MM.1S (cell line): ENCODE data around the gene ALDH2.
"Not testable (repeated sequence)": the region's sequence is repeated elsewhere in the genome, so short reads cannot be mapped to it uniquely, and the experiment has no call there.

Source experiments
- DNase-seq: peaks from one replicate; pipeline ENCODE4 v3.0.0-alpha.2; 2015
- H2AFZ ChIP-seq: fragments of 300-600 bp; sonication (generic); 2 replicates; pipeline ENCODE4 v1.6.0; 2016; ENCODE audit warnings: antibody characterized with exemption, low read length
- H3F3A ChIP-seq: fragments of 300-600 bp; sonication (generic); 2 replicates; pipeline ENCODE4 v1.6.1; 2016; ENCODE audit warnings: mild to moderate bottlenecking, antibody characterized with exemption, low read length, moderate library complexity, mixed read lengths; ENCODE audit not compliant: insufficient read depth
- H3K27ac ChIP-seq: fragments of 300-600 bp; sonication (generic); 2 replicates; pipeline ENCODE4 v1.5.1; 2016; ENCODE audit warnings: mild to moderate bottlenecking, low read length
- H3K27me3 ChIP-seq: fragments of 300-600 bp; sonication (generic); replicated peaks from 2 replicates; pipeline ENCODE4 v1.6.0; 2016; ENCODE audit warnings: low read length; ENCODE audit not compliant: insufficient read depth
- H3K36me3 ChIP-seq: fragments of 300-600 bp; sonication (generic); replicated peaks from 2 replicates; pipeline ENCODE4 v1.6.1; 2016; ENCODE audit warnings: mild to moderate bottlenecking, low read length, mixed read lengths; ENCODE audit not compliant: insufficient read depth
- H3K4me1 ChIP-seq: fragments of 300-600 bp; sonication (generic); 2 replicates; pipeline ENCODE4 v1.6.1; 2016; ENCODE audit warnings: low read length, mixed read lengths
- H3K4me2 ChIP-seq: fragments of 300-600 bp; sonication (generic); 2 replicates; pipeline ENCODE4 v1.6.0; 2016; ENCODE audit warnings: low read depth, low read length
- H3K4me3 ChIP-seq: fragments of 300-600 bp; sonication (generic); 2 replicates; pipeline ENCODE4 v1.5.1; 2016; ENCODE audit warnings: low read length, mixed read lengths
- H3K79me2 ChIP-seq: fragments of 300-600 bp; sonication (generic); 2 replicates; pipeline ENCODE4 v1.6.1; 2016; ENCODE audit warnings: mixed run types, low read length, mixed read lengths
- H3K9ac ChIP-seq: fragments of 300-600 bp; sonication (generic); 2 replicates; pipeline ENCODE4 v1.6.1; 2016; ENCODE audit warnings: low read length, mixed read lengths
- H3K9me2 ChIP-seq: fragments of 300-600 bp; sonication (generic); replicated peaks from 2 replicates; pipeline ENCODE4 v1.6.1; 2016; ENCODE audit warnings: mild to moderate bottlenecking, low read length, mixed read lengths; ENCODE audit not compliant: insufficient read depth
- H3K9me3 ChIP-seq: fragments of 300-600 bp; sonication (generic); replicated peaks from 2 replicates; pipeline ENCODE4 v1.6.1; 2016; ENCODE audit warnings: mild to moderate bottlenecking, low read length, mixed read lengths; ENCODE audit not compliant: insufficient read depth
- H4K20me1 ChIP-seq: fragments of 300-600 bp; sonication (generic); 2 replicates; pipeline ENCODE4 v1.6.1; 2016; ENCODE audit warnings: mild to moderate bottlenecking, low read length, moderate library complexity, mixed read lengths; ENCODE audit not compliant: insufficient read depth
- EZH2 ChIP-seq: fragments of 300-600 bp; sonication (generic); optimal IDR thresholded peaks from 2 replicates; pipeline ENCODE3; 2017; ENCODE audit warnings: low read depth, mild to moderate bottlenecking, antibody characterized with exemption, low read length, mixed read lengths
- EZH2phosphoT487 ChIP-seq: fragments of 300-600 bp; sonication (generic); IDR thresholded peaks from 2 replicates; pipeline ENCODE4 v1.6.1; 2018; ENCODE audit warnings: antibody characterized with exemption, low read length
- TF ChIP-seq, protein P1 (sequence below): fragments of 300-600 bp; sonication (generic); IDR thresholded peaks from 2 replicates; pipeline ENCODE4 v1.5.1; 2016; ENCODE audit warnings: antibody characterized with exemption, low read length, mixed read lengths

ALDH2 gene

DNA sequence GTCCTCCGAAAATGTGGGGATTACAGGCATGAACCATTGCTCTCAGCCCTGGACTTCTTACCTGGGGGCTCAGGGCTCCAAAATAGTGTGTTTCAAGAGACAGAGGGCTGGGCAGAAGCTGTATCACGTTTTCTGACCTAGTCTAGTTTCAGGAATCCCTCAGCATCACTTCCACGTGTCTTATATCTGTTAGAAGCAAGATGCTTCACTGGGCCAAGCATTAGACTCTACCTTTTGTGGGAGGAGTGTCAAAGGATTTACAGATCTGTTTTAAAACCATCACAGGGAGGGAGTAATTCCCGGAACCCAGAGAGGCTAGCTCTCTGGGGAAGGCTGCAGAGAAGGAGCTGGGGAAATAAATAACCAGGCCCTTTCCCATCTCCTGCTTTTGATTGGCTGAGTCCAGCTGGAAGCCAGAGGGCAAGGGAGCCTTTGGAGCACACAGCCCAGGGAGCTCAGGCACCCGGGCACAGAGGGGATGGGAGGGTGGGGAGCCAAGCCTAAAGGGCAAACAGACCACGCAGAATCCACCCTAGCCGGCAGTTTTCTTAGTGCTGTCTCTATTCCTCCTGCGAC is 33.3 kb upstream of the ALDH2 start:
- H3K9me2 ChIP-seq = no peaks in the 10 kb centered on the region
- H3K9me3 ChIP-seq = no peaks in the 10 kb centered on the region
- H3K27ac ChIP-seq = no peak overlapping the region
- H3K4me2 ChIP-seq = no peak overlapping the region
- H3K79me2 ChIP-seq = no peaks in the 10 kb centered on the region
- no peak overlapping the region for H2AFZ ChIP-seq
- no peak overlapping the region for H3K4me3 ChIP-seq
- no peak for DNase-seq
- no peaks in the 10 kb centered on the region for H3F3A ChIP-seq
- no peak for TF ChIP-seq EZH2phosphoT487
- TF ChIP-seq, protein P1, sequence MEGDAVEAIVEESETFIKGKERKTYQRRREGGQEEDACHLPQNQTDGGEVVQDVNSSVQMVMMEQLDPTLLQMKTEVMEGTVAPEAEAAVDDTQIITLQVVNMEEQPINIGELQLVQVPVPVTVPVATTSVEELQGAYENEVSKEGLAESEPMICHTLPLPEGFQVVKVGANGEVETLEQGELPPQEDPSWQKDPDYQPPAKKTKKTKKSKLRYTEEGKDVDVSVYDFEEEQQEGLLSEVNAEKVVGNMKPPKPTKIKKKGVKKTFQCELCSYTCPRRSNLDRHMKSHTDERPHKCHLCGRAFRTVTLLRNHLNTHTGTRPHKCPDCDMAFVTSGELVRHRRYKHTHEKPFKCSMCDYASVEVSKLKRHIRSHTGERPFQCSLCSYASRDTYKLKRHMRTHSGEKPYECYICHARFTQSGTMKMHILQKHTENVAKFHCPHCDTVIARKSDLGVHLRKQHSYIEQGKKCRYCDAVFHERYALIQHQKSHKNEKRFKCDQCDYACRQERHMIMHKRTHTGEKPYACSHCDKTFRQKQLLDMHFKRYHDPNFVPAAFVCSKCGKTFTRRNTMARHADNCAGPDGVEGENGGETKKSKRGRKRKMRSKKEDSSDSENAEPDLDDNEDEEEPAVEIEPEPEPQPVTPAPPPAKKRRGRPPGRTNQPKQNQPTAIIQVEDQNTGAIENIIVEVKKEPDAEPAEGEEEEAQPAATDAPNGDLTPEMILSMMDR = no peak
- TF ChIP-seq EZH2 = no peak
- no peak overlapping the region for H3K9ac ChIP-seq
- H3K4me1 ChIP-seq = no peaks in the 10 kb centered on the region
- no peaks in the 10 kb centered on the region for H3K36me3 ChIP-seq
- no peaks in the 10 kb centered on the region for H4K20me1 ChIP-seq
- no peaks in the 10 kb centered on the region for H3K27me3 ChIP-seq

DNA sequence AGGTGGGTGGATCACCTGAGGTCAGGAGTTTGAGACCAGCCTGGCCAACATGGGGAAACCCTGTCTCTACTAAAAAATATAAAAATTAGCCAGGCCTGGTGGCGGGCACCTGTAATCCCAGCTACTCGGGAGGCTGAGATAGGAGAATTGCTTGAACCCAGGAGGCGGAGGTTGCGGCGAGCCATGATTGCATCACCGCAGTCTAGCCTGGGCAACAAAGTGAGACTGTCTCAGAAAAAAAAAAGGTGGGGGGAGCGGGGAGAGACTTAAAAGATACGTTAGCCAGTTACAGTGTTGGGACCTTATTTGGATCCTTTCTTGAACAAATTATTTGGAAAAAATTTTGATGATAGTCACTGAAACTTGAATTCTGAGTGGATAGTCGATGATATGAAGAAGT is 27.2 kb upstream of the ALDH2 start:
- not testable (repeated sequence) for DNase-seq, H3K4me3 ChIP-seq, H3K9ac ChIP-seq, H3K36me3 ChIP-seq, H3K79me2 ChIP-seq, H3K4me2 ChIP-seq, H3K27me3 ChIP-seq, H3K9me2 ChIP-seq, H4K20me1 ChIP-seq, H3K9me3 ChIP-seq, H3K27ac ChIP-seq, H2AFZ ChIP-seq, H3F3A ChIP-seq, H3K4me1 ChIP-seq

DNA sequence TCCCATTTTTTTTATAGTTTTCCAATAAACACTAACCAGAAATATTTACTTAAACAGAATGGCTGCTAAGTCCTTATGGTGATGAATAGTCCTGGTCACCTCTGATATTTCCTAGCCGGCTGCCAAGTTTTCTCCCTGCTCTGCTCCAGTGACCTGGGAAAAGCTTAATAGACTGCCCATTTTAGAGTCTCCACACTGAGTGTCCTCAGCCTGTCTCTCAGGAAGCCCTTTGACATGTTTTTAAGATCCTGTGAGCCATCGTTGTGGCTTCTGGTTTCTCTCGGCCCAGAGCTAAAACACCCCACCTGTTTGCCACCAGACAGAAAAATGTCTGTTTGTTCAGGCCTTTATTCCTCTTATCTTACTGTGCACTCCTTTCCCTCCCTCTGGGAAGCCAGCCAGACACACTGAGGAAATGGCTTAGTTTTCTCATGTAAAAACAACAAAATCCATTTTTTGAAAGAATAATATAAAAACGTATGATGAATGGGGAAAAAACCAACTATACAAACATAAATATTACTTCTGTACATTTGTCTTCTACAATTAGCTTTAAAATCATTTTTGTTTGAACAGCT is 25.4 kb upstream of the ALDH2 start:
- no peak for TF ChIP-seq EZH2phosphoT487
- TF ChIP-seq EZH2 = no peak
- TF ChIP-seq, protein P1 = no peak
- no peaks in the 10 kb centered on the region for H3K27me3 ChIP-seq
- no peak overlapping the region for H3K4me2 ChIP-seq
- H3K4me1 ChIP-seq = no peaks in the 10 kb centered on the region
- no peaks in the 10 kb centered on the region for H3K9me2 ChIP-seq
- no peak for DNase-seq
- H3K9me3 ChIP-seq = no peaks in the 10 kb centered on the region
- H4K20me1 ChIP-seq = no peaks in the 10 kb centered on the region
- no peaks in the 10 kb centered on the region for H3F3A ChIP-seq
- no peak overlapping the region for H3K27ac ChIP-seq
- no peaks in the 10 kb centered on the region for H3K79me2 ChIP-seq
- H3K36me3 ChIP-seq = no peaks in the 10 kb centered on the region
- H2AFZ ChIP-seq = no peak overlapping the region
- H3K4me3 ChIP-seq = no peak overlapping the region
- no peak overlapping the region for H3K9ac ChIP-seq

DNA sequence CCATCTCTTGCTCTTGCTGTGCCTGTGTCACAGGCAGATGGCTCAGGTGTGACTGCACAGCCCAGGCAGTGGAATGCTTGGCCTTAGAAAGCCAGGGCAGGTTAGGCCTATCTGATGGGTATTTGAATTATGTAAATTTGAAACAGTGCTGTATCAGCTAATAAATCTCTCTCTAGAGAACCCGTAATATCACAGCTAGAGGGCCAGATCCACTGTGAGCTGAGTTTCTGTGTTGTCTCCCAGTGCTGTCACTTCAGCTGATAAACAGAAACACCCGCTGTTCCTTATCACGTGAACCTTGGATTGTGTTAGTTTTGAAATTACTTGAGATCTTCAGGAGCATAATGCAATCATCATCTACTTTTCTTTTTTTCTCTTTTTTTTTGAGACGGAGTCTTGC is 21.5 kb upstream of the ALDH2 start:
- DNase-seq = no peak
- H3K9me2 ChIP-seq = no peaks in the 10 kb centered on the region
- H3K27ac ChIP-seq = no peak overlapping the region
- H3K9me3 ChIP-seq = no peaks in the 10 kb centered on the region
- no peaks in the 10 kb centered on the region for H3K4me1 ChIP-seq
- no peaks in the 10 kb centered on the region for H3K79me2 ChIP-seq
- no peak overlapping the region for H3K9ac ChIP-seq
- H3F3A ChIP-seq = no peaks in the 10 kb centered on the region
- no peak overlapping the region for H3K4me3 ChIP-seq
- H2AFZ ChIP-seq = no peak overlapping the region
- no peaks in the 10 kb centered on the region for H3K36me3 ChIP-seq
- H3K4me2 ChIP-seq = no peak overlapping the region
- TF ChIP-seq EZH2 = no peak
- no peak for TF ChIP-seq EZH2phosphoT487
- TF ChIP-seq, protein P1 = no peak
- no peaks in the 10 kb centered on the region for H3K27me3 ChIP-seq
- H4K20me1 ChIP-seq = no peaks in the 10 kb centered on the region
